HepG2 (cell line): ENCODE measurements around the gene ARHGEF39. TPM values are rescaled to one million over a fixed set of nuclear protein-coding genes. Genes with fewer than 3 reads are reported as not detected.

Source experiments
- ATAC-seq: fragments of 200-7000 bp; cut with Tn5 transposase; 3 replicates; pipeline ENCODE4 v1.9.1; 2020; ENCODE audit warnings: mild to moderate bottlenecking, moderate library complexity
- BruUV-seq: library from RNA; stranded (reverse); fragments of 400-500 nt; replicated peaks from 2 replicates; lab custom pipeline; 2021; lab: Mats Ljungman, UMichigan
- CTCF ChIA-PET: fragments of 300-600 bp; formaldehyde crosslinking; extraction: SDS; loops from one replicate; lab custom pipeline; 2021; ENCODE audit warnings: low total read pairs, inconsistent platforms, low intra/inter-chr PET ratio; lab: Yijun Ruan, JAX
- POLR2A ChIA-PET: fragments of 350-600 bp; sonication (Branson Sonifier 250); formaldehyde crosslinking; loops from one replicate; lab custom pipeline; 2020; ENCODE audit warnings: antibody characterized with exemption, inconsistent platforms; lab: Yijun Ruan, JAX
- DNase-seq: peaks from one replicate; pipeline ENCODE4 v3.0.0-alpha.2; 2015; ENCODE audit warnings: low spot score
- FAIRE-seq: peaks from 3 replicates; lab custom pipeline; 2011; peaks lifted over from hg19 to GRCh38; lab: Jason Lieb, UNC
- H2AFZ ChIP-seq: one replicate; pipeline ENCODE4 v1.6.1; 2011; ENCODE audit warnings: low read length, inconsistent platforms
- H3K27ac ChIP-seq: fragments of 300-600 bp; 3 replicates; pipeline ENCODE4 v1.8.0; 2011; ENCODE audit warnings: mixed run types, mild to moderate bottlenecking, mixed read lengths, low read length, inconsistent platforms; ENCODE audit not compliant: insufficient read depth; ENCODE audit errors: extremely low read length
- H3K27me3 ChIP-seq, 2 experiments: fragments of 200-600 bp in 1 of 2; 2 replicates in 1 of 2; 3 replicates in 1 of 2; pipeline versions ENCODE4 v1.6.0 to v1.8.0; 2011; ENCODE audit warnings: low read length in 2 of 2, mild to moderate bottlenecking in 2 of 2, moderate library complexity in 2 of 2, inconsistent platforms in 1 of 2; ENCODE audit not compliant: insufficient read depth in 2 of 2, control insufficient read depth in 1 of 2
- H3K36me3 ChIP-seq, 2 experiments: fragments of 200-600 bp in 1 of 2; replicated peaks in 1 of 2; 2 replicates in 1 of 2; 3 replicates in 1 of 2; pipeline versions ENCODE4 v1.5.1 to v1.8.0; 2011; ENCODE audit warnings: low read length in 2 of 2, inconsistent platforms in 1 of 2; ENCODE audit not compliant: insufficient read depth in 2 of 2, control insufficient read depth in 1 of 2
- H3K4me1 ChIP-seq: 2 replicates; pipeline ENCODE4 v1.5.1; 2012; ENCODE audit warnings: low read length, inconsistent platforms; ENCODE audit not compliant: insufficient read depth
- H3K4me2 ChIP-seq: 2 replicates; pipeline ENCODE4 v1.6.0; 2011; ENCODE audit warnings: low read depth, low read length, inconsistent platforms
- H3K4me3 ChIP-seq, 3 experiments: fragments of 200-600 bp in 1 of 3; sonication (generic), shearing (Covaris generic) in 1 of 3; replicated peaks in 1 of 3; 2 replicates each; pipeline ENCODE4 v1.5.1; 2011 to 2016; ENCODE audit warnings: low read length in 3 of 3, inconsistent platforms in 2 of 3, low read depth in 2 of 3, mild to moderate bottlenecking in 2 of 3, control low read depth in 1 of 3, mixed read lengths in 1 of 3; ENCODE audit not compliant: insufficient read depth in 1 of 3
- H3K79me2 ChIP-seq: one replicate; pipeline ENCODE4 v1.6.1; 2011; ENCODE audit warnings: low read length, inconsistent platforms; ENCODE audit not compliant: insufficient read depth
- H3K9ac ChIP-seq: 2 replicates; pipeline ENCODE4 v1.6.0; 2011; ENCODE audit warnings: mild to moderate bottlenecking, low read depth, low read length, inconsistent platforms; ENCODE audit not compliant: insufficient read depth
- H3K9me3 ChIP-seq: 2 replicates; pipeline ENCODE4 v1.5.1; 2012; ENCODE audit warnings: mild to moderate bottlenecking, low read length
- H4K20me1 ChIP-seq: 2 replicates; pipeline ENCODE4 v1.6.0; 2011; ENCODE audit warnings: inconsistent platforms, mild to moderate bottlenecking, low read length, moderate library complexity; ENCODE audit not compliant: insufficient read depth
- JUND ChIP-seq: sonication (generic); formaldehyde crosslinking; IDR thresholded peaks from 2 replicates; pipeline ENCODE4 v1.8.0; 2022; ENCODE audit warnings: mild to moderate bottlenecking, missing genetic modification reagents
- KLF15 ChIP-seq: sonication (generic); formaldehyde crosslinking; IDR thresholded peaks from 2 replicates; pipeline ENCODE4 v1.8.1; 2023; ENCODE audit warnings: borderline replicate concordance, mild to moderate bottlenecking, inconsistent platforms, missing genetic modification reagents, mixed read lengths
- MIXL1 ChIP-seq: IDR thresholded peaks from 2 replicates; pipeline ENCODE4 v1.6.1; 2016
- NFIC ChIP-seq: IDR thresholded peaks from 2 replicates; pipeline ENCODE4 v1.6.1; 2012; ENCODE audit warnings: mild to moderate bottlenecking, low read length, inconsistent platforms
- PAXIP1 ChIP-seq: sonication (generic); formaldehyde crosslinking; conservative IDR thresholded peaks from 2 replicates; pipeline ENCODE4 v1.4.0; 2020; ENCODE audit warnings: mild to moderate bottlenecking, missing genetic modification reagents, moderate library complexity
- PRMT3 ChIP-seq: sonication (generic); formaldehyde crosslinking; IDR thresholded peaks from 2 replicates; pipeline ENCODE4 v1.8.1; 2022; ENCODE audit warnings: low read depth, mild to moderate bottlenecking, moderate library complexity, missing genetic modification reagents, borderline replicate concordance
- REL ChIP-seq: sonication (generic); formaldehyde crosslinking; conservative IDR thresholded peaks from 2 replicates; pipeline ENCODE4 v1.8.0; 2022; ENCODE audit warnings: mild to moderate bottlenecking, missing genetic modification reagents, moderate library complexity
- SETDB1 ChIP-seq: sonication (generic); formaldehyde crosslinking; IDR thresholded peaks from 2 replicates; pipeline ENCODE4 v1.5.1; 2020; ENCODE audit warnings: missing genetic modification reagents, mild to moderate bottlenecking, borderline replicate concordance
- SRY ChIP-seq: sonication (generic); formaldehyde crosslinking; IDR thresholded peaks from 2 replicates; pipeline ENCODE4 v1.8.0; 2022; ENCODE audit warnings: mild to moderate bottlenecking, missing genetic modification reagents
- THAP8 ChIP-seq: sonication (generic); formaldehyde crosslinking; IDR thresholded peaks from 2 replicates; pipeline ENCODE4 v1.5.1; 2020; ENCODE audit warnings: missing genetic modification reagents, mild to moderate bottlenecking, borderline replicate concordance
- ZFP37 ChIP-seq: sonication (generic); formaldehyde crosslinking; IDR thresholded peaks from 2 replicates; pipeline ENCODE4 v1.4.0; 2020; ENCODE audit warnings: missing genetic modification reagents, borderline replicate concordance
- ZNF468 ChIP-seq: sonication (generic); formaldehyde crosslinking; IDR thresholded peaks from 2 replicates; pipeline ENCODE4 v1.8.0; 2022; ENCODE audit warnings: mild to moderate bottlenecking, moderate library complexity, missing genetic modification reagents
- ZNF672 ChIP-seq: sonication (generic); formaldehyde crosslinking; IDR thresholded peaks from 2 replicates; pipeline ENCODE4 v1.8.1; 2022; ENCODE audit warnings: missing genetic modification reagents
- WGBS: methylation state at CpG from one replicate; pipeline ENCODE4 v1.1.6; 2017; ENCODE audit warnings: low lambda C conversion rate; 5-methylcytosine and 5-hydroxymethylcytosine counted together
- in situ Hi-C: cut with HindIII; loops from 2 replicates; pipeline ENCODE4 v1.10.0; 2017; ENCODE audit warnings: low pct_unique_long_range_greater_than_20kb; ENCODE audit not compliant: extremely low pct_ligation_motif_present
- intact Hi-C: fragments of 100-400 bp; cut with micrococcal nuclease; formaldehyde crosslinking; loops from one replicate; pipeline ENCODE4 v1.10.0; 2022; ENCODE audit not compliant: unreplicated experiment
- polyA plus RNA-seq, 8 experiments: library from polyadenylated mRNA; depleted of rRNA in 3 of 8; stranded (reverse) in 7 of 8; unstranded in 1 of 8; fragments of >200 nt; fragmentation: Illumina TruSeq in 4 of 8; extraction: Trizol in 4 of 8; gene quantifications; 2 replicates each; pipeline versions ENCODE4 v1.2.1 to v1.2.3, GENCODE V29; 2011 to 2016; ENCODE audit warnings: low read depth in 4 of 8, missing spikeins in 1 of 8, mixed read lengths in 1 of 8; ENCODE audit not compliant: insufficient read depth in 1 of 8
- total RNA-seq, 5 experiments: library from RNA; depleted of rRNA; stranded (reverse); fragments of >200 nt; fragmentation: Illumina TruSeq; extraction: Trizol; gene quantifications; 2 replicates each; pipeline ENCODE4 v1.2.3, GENCODE V29; 2016; ENCODE audit warnings: low read depth in 1 of 5

The ARHGEF39 gene
- total and polyA plus RNA-seq, 2 of the 13 experiments (the other 11 are each of a cell fraction or from before 2014, with no cell fraction given), result 11.2 to 12.3 TPM

GRCh38 chr9:35713578-35713977, 48.6 kb upstream of the ARHGEF39 start:
- no peak for TF ChIP-seq ZNF468 (CRISPR knock-in tag)
- TF ChIP-seq SETDB1 (CRISPR knock-in tag), result no peak
- no peak for TF ChIP-seq REL
- TF ChIP-seq SRY (CRISPR knock-in tag), result no peak
- no peak for TF ChIP-seq KLF15
- TF ChIP-seq PRMT3 (CRISPR knock-in tag), result no peak
- TF ChIP-seq PAXIP1 (CRISPR knock-in tag), result no peak
- TF ChIP-seq ZFP37 (CRISPR knock-in tag), result no peak
- TF ChIP-seq NFIC, result no peak
- TF ChIP-seq MIXL1 (CRISPR knock-in tag), result no peak
- no peak for TF ChIP-seq ZNF672 (CRISPR knock-in tag)
- TF ChIP-seq THAP8 (CRISPR knock-in tag), result no peak
- TF ChIP-seq JUND (CRISPR knock-in tag), result no peak
- TF ChIP-seq, all 625 proteins: peak for 0
- H3K27me3 ChIP-seq, result no peaks in the 10 kb centered on the region
- WGBS, result 95% methylated on average over 3 of the region's 3 CpGs
- no peak overlapping the region for H2AFZ ChIP-seq
- FAIRE-seq (no peak), ATAC-seq (no peak), DNase-seq (no peak)
- no peak overlapping the region for H3K27ac ChIP-seq
- no peak overlapping the region for H3K9ac ChIP-seq
- no peak overlapping the region for H3K4me2 ChIP-seq
- H4K20me1 ChIP-seq, result no peaks in the 10 kb centered on the region
- H3K9me3 ChIP-seq, result no peaks in the 10 kb centered on the region
- H3K4me1 ChIP-seq, result no peaks in the 10 kb centered on the region
- BruUV-seq, result no TSS peak
- POLR2A ChIA-PET, result interaction anchor here (1.1 to 2.1 kb wide), 2 partner anchors 15 to 29 kb away, joined by 4 to 5 read pairs; no protein-coding TSS in a partner anchor
- intact Hi-C loops, result no loop called here
- in situ Hi-C loops, result no loop called here
- no peaks in the 10 kb centered on the region for H3K79me2 ChIP-seq
- H3K4me3 ChIP-seq, result no peak overlapping the region
- H3K36me3 ChIP-seq, result peaks cover 50 to 89% of the 10 kb centered on the region in 2 experiments
- CTCF ChIA-PET, result no interaction called here
